GM19043 (cell line): ENCODE results near the gene FOXN3.

Experiments used
- ATAC-seq: cut with Tn5 transposase; IDR thresholded peaks from one replicate; pipeline ENCODE4 v1.9.1; 2021; ENCODE audit warnings: low read depth; ENCODE audit not compliant: unreplicated experiment

Gene FOXN3

GRCh38 chr14:89241934-89242651, 174.9 kb downstream of the FOXN3 start:
- no peak for ATAC-seq

- ATAC-seq, result no peak
These were observed 175.8 kb downstream of the FOXN3 start for GRCh38 chr14:89241257-89241656.

- no peak for ATAC-seq
These were observed 176.6 kb downstream of the FOXN3 start for GRCh38 chr14:89240414-89240813.

GRCh38 chr14:89239023-89239422, 178.0 kb downstream of the FOXN3 start:
- no peak for ATAC-seq

- no peak for ATAC-seq
These were observed 179.0 kb downstream of the FOXN3 start for GRCh38 chr14:89237921-89238529.

GRCh38 chr14:89236851-89237250, 180.2 kb downstream of the FOXN3 start:
- ATAC-seq, result no peak

GRCh38 chr14:89233184-89233583, 183.8 kb downstream of the FOXN3 start:
- no peak for ATAC-seq

GRCh38 chr14:89232265-89233070, 184.6 kb downstream of the FOXN3 start:
- no peak for ATAC-seq

GRCh38 chr14:89231426-89232113, 185.5 kb downstream of the FOXN3 start:
- no peak for ATAC-seq

- no peak for ATAC-seq
These were observed 188.0 kb downstream of the FOXN3 start for GRCh38 chr14:89228921-89229639.

GRCh38 chr14:89227496-89227836, 189.6 kb downstream of the FOXN3 start:
- ATAC-seq, result no peak

GRCh38 chr14:89226801-89227495, 190.1 kb downstream of the FOXN3 start:
- ATAC-seq, result no peak

- no peak for ATAC-seq
These were observed 191.4 kb downstream of the FOXN3 start for GRCh38 chr14:89225607-89226006.

- ATAC-seq, result no peak
These were observed 195.8 kb downstream of the FOXN3 start for GRCh38 chr14:89221109-89221810.

GRCh38 chr14:89219051-89219450, 198.0 kb downstream of the FOXN3 start:
- no peak for ATAC-seq

- no peak for ATAC-seq
These were observed 199.1 kb downstream of the FOXN3 start for GRCh38 chr14:89217891-89218290.

GRCh38 chr14:89215531-89215930, 201.5 kb downstream of the FOXN3 start:
- no peak for ATAC-seq

GRCh38 chr14:89215114-89215513, 201.9 kb downstream of the FOXN3 start:
- no peak for ATAC-seq

GRCh38 chr14:89214221-89214965, 202.6 kb downstream of the FOXN3 start:
- ATAC-seq, result no peak
